Iris pigment epithelial cell (primary cell): ENCODE measurements around the gene IFNL2.

ENCODE experiments used
- DNase-seq: peaks from one replicate; pipeline ENCODE4 v3.0.0-alpha.2; 2011; ENCODE audit warnings: low read depth

IFNL2 gene

DNA sequence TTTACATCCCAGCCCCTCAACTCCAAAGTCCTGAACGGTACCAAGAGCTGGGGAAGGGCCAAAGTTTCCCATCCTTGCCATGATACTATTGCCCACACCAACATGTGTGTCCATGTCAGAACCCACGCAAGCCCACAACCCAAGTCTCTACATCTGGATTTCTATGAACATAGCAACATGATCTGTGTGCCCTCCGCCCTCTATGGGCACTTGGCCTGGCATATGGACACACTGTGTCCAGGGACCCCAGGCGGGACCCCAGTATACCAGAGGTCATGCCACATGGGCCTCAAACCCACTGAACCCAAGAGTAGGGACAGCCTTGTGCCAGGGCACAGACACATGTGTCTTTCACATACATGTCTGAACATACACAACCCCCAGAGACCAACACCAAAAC is 50.5 kb downstream of the IFNL2 start:
- DNase-seq: no peak

- DNase-seq: no peak
Measured at GRCh38 chr19:39319098-39319891, 51.1 kb downstream of the IFNL2 start.
